ENCODE data around the gene TMEM132D. TPM values are rescaled to one million over a fixed set of nuclear protein-coding genes. Genes with fewer than 3 reads are reported as not detected.
A peak's percentile ranks its signal among the peaks of the same experiment; 100 is the strongest.

TMEM132D gene
- total and polyA plus RNA-seq, 3 donors from 2014 or later: 0.44 to 0.50 (median 0.47) TPM

GRCh38 chr12:129409281-129409680, 494.5 kb downstream of the TMEM132D start:
- intact Hi-C loops (cut with DNase I; ENCODE audit: low total_unique reads): no loop called here
- 82 to 83% methylated on average over 8 of the region's 8 CpGs for WGBS, 2 donors
- Histone ChIP-seq H3K9me3 (no peaks in the 10 kb centered on the region), H3K27ac (no peak overlapping the region), H3K4me1 (no peaks in the 10 kb centered on the region), H3K27me3 (no peaks in the 10 kb centered on the region), H3K4me3 (no peak overlapping the region), H3K36me3 (ENCODE audit: low read depth, missing control alignments) (no peaks in the 10 kb centered on the region)
- no peak for DNase-seq
- TF ChIP-seq POLR2A (IDR thresholded peaks at IDR 0.05) (no peak), CTCF (IDR thresholded peaks at IDR 0.05) (no peak)

- intact Hi-C loops (cut with DNase I; ENCODE audit: low total_unique reads): no loop called here
- Histone ChIP-seq H3K36me3 (ENCODE audit: low read depth, missing control alignments) (no peaks in the 10 kb centered on the region), H3K4me3 (no peak overlapping the region), H3K4me1 (no peaks in the 10 kb centered on the region), H3K9me3 (no peaks in the 10 kb centered on the region), H3K27ac (no peak overlapping the region), H3K27me3 (no peaks in the 10 kb centered on the region)
- TF ChIP-seq CTCF (IDR thresholded peaks at IDR 0.05): no peak
- no peak for TF ChIP-seq POLR2A (IDR thresholded peaks at IDR 0.05)
- WGBS, 2 donors: 59 to 70% methylated on average over 4 of the region's 4 CpGs
- no peak for DNase-seq
Measured at GRCh38 chr12:129404556-129404955, 499.3 kb downstream of the TMEM132D start.

GRCh38 chr12:129401572-129401971, 502.3 kb downstream of the TMEM132D start:
- Histone ChIP-seq H3K36me3 (ENCODE audit: low read depth, missing control alignments) (no peaks in the 10 kb centered on the region), H3K4me1 (no peaks in the 10 kb centered on the region), H3K9me3 (no peaks in the 10 kb centered on the region), H3K27me3 (no peaks in the 10 kb centered on the region), H3K27ac (no peak overlapping the region), H3K4me3 (no peak overlapping the region)
- TF ChIP-seq POLR2A (IDR thresholded peaks at IDR 0.05): no peak
- TF ChIP-seq CTCF (IDR thresholded peaks at IDR 0.05): no peak
- 34 to 41% methylated on average over 2 to 4 of the region's 4 CpGs for WGBS, 2 donors
- peak; percentile 16 for DNase-seq
- intact Hi-C loops (cut with DNase I; ENCODE audit: low total_unique reads): no loop called here

- no peak for DNase-seq
Measured at GRCh38 chr12:129394177-129394825, 509.5 kb downstream of the TMEM132D start.

More at GRCh38 chr12:129394177-129394825, 509.5 kb downstream of the TMEM132D start:
- no peak overlapping the region for H3K27ac ChIP-seq
- no peaks in the 10 kb centered on the region for H3K27me3 ChIP-seq
- H3K4me3 ChIP-seq: no peak overlapping the region
- H3K36me3 ChIP-seq (ENCODE audit: low read depth, missing control alignments): no peaks in the 10 kb centered on the region
- intact Hi-C loops (cut with DNase I; ENCODE audit: low total_unique reads): no loop called here
- TF ChIP-seq CTCF (IDR thresholded peaks at IDR 0.05): no peak
- H3K4me1 ChIP-seq: no peaks in the 10 kb centered on the region
- H3K9me3 ChIP-seq: no peaks in the 10 kb centered on the region
- 73 to 80% methylated on average over 16 of the region's 16 CpGs for whole genome bisulfite sequencing, 2 donors
